KOPT-K1 (cell line): ENCODE results near the gene ZSWIM5.
"Not testable (repeated sequence)": the region's sequence is repeated elsewhere in the genome, so short reads cannot be mapped to it uniquely, and the experiment has no call there.

Experiments
- H3K27ac ChIP-seq: fragments of 200-600 bp; sonication (generic); 2 replicates; pipeline ENCODE4 v1.5.1; 2016; ENCODE audit warnings: antibody characterized with exemption, mild to moderate bottlenecking, low read depth, low read length; ENCODE audit not compliant: poor library complexity, severe bottlenecking
- H3K36me3 ChIP-seq: fragments of 200-600 bp; sonication (generic); 2 replicates; pipeline ENCODE4 v1.5.1; 2017; ENCODE audit warnings: antibody characterized with exemption, mild to moderate bottlenecking, low read length, moderate library complexity; ENCODE audit not compliant: insufficient read depth
- H3K9me3 ChIP-seq: fragments of 200-600 bp; sonication (generic); 2 replicates; pipeline ENCODE4 v1.5.1; 2017; ENCODE audit warnings: antibody characterized with exemption, low read length, mild to moderate bottlenecking; ENCODE audit not compliant: insufficient read depth, poor library complexity, severe bottlenecking

Gene ZSWIM5

GRCh38 chr1:45134461-45134873 lies 71.9 kb downstream of the ZSWIM5 start:
- no peaks in the 10 kb centered on the region for H3K9me3 ChIP-seq
- no peaks in the 10 kb centered on the region for H3K36me3 ChIP-seq
- H3K27ac ChIP-seq = no peak overlapping the region

DNA sequence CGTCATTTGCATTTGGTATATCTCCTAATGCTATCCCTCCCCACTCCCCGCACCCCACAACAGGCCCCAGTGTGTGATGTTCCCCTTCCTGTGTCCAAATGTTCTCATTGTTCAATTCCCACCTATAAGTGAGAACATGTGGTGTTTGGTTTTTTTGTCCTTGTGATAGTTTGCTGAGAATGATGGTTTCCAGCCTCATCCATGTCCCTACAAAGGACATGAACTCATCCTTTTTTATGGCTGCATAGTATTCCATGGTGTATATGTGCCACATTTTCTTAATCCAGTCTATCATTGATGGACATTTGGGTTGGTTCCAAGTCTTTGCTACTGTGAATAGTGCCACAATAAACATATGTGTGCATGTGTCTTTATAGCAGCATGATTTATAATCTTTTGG lies 73.7 kb downstream of the ZSWIM5 start:
- H3K36me3 ChIP-seq, H3K27ac ChIP-seq, H3K9me3 ChIP-seq: not testable (repeated sequence)

DNA sequence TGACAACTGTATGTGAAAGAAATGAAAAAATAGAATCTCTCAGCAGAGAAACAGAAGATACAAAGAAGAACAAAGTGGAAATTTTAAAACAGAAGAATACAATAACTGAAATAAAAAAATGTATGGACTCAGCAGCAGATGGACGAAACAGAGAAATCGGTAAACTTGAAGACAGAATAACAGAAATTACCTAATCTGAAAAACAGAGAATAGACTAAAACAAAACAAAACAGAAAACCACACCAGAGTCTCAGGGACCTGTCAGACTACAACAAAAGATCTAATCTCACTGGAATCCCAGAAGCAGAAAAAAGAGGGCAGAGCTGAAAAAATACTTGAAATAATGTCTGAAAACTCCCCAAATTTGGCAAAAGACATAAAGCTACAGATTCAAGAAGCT lies 83.0 kb downstream of the ZSWIM5 start:
- Histone ChIP-seq H3K9me3 (no peaks in the 10 kb centered on the region), H3K27ac (no peak overlapping the region), H3K36me3 (no peaks in the 10 kb centered on the region)

GRCh38 chr1:45122724-45123123 lies 83.7 kb downstream of the ZSWIM5 start:
- H3K36me3 ChIP-seq = no peaks in the 10 kb centered on the region
- no peak overlapping the region for H3K27ac ChIP-seq
- H3K9me3 ChIP-seq = no peaks in the 10 kb centered on the region

GRCh38 chr1:45117766-45118165 lies 88.6 kb downstream of the ZSWIM5 start:
- no peaks in the 10 kb centered on the region for H3K9me3 ChIP-seq
- no peak overlapping the region for H3K27ac ChIP-seq
- no peaks in the 10 kb centered on the region for H3K36me3 ChIP-seq

DNA sequence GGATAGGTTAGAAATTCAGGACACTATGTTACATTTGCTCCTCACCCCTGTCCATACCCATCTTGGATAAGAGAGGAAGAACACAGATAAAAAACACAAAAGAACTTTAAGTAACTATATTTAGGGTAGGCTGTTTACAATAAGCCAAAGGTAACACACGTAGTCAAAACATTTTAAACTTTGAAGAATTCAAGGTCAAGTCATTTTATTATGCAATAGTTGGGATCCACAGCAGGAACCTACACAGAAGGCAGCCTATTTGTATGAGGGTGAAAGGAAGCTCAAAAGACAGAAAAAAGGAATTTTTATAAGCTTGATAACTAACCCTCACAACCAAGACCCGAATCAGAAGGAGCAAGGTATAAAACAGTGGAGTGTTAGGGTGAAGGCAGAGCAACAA lies 89.6 kb downstream of the ZSWIM5 start:
- H3K9me3 ChIP-seq = no peaks in the 10 kb centered on the region
- no peaks in the 10 kb centered on the region for H3K36me3 ChIP-seq
- peak overlapping the region; percentile 51 for H3K27ac ChIP-seq

- no peaks in the 10 kb centered on the region for H3K9me3 ChIP-seq
- no peaks in the 10 kb centered on the region for H3K36me3 ChIP-seq
- peak overlapping the region; percentile 51 for H3K27ac ChIP-seq
These were observed 90.1 kb downstream of the ZSWIM5 start for GRCh38 chr1:45116340-45116739.

DNA sequence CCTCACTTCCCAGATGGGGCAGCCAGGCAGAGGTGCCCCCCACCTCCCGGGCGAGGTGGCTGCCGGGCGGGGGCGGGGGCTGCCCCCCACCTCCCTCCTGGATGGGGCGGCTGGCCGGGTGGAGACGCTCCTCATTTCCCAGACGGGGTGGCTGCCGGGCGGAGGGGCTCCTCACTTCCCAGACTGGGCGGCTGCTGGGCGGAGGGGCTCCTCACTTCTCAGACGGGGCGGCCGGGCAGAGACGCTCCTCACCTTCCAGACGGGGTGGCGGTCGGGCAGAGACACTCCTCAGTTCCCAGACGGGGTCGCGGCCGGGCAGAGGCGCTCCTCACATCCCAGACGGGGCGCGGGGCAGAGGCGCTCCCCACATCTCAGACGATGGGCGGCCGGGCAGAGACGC lies 91.2 kb downstream of the ZSWIM5 start:
- not testable (repeated sequence) for H3K9me3 ChIP-seq, H3K27ac ChIP-seq, H3K36me3 ChIP-seq

- Histone ChIP-seq H3K36me3 (no peaks in the 10 kb centered on the region), H3K9me3 (no peaks in the 10 kb centered on the region), H3K27ac (no peak overlapping the region)
These were observed 93.7 kb downstream of the ZSWIM5 start for GRCh38 chr1:45112661-45113060.

DNA sequence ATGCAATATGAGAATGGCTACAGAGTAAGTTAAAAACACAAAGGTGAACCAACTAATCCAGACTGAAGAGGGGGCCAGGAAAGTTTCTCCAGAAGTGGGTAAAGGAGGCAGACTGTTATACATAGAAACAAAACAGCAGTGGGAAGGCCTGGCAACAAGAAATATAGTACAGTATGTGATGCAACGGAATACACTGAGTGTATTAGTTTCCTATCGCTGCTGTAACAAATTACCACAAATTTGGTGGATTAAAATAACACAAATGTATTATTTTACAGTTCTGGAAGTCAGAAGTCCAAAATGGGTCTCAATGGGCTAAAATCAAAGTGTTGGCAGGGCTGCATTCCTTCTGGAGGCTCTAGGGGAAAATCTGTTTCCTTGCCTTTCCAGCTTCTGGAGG lies 95.2 kb downstream of the ZSWIM5 start:
- H3K27ac ChIP-seq = no peak overlapping the region
- peaks cover 10% of the 10 kb centered on the region for H3K9me3 ChIP-seq
- H3K36me3 ChIP-seq = no peaks in the 10 kb centered on the region

DNA sequence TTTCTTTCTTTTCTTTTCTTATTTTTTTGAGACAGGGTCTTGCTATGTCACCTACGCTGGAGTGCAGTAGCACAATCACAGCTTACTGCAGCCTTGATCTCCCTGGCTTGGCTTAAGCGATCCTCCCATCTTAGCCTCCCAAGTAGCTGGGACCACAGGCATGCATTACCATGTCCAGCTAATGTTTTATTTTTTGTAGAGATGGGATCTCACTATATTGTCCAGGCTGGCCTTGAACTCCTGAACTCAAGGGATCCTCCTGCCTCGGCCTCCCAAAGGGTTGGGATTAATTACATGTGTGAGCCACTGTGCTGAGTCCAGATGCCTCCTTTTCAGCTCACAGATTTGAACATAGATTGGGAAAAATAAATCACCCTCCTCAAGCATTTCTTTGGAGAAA lies 98.6 kb downstream of the ZSWIM5 start:
- H3K27ac ChIP-seq = no peak overlapping the region
- H3K9me3 ChIP-seq = peaks cover 19% of the 10 kb centered on the region
- no peaks in the 10 kb centered on the region for H3K36me3 ChIP-seq

DNA sequence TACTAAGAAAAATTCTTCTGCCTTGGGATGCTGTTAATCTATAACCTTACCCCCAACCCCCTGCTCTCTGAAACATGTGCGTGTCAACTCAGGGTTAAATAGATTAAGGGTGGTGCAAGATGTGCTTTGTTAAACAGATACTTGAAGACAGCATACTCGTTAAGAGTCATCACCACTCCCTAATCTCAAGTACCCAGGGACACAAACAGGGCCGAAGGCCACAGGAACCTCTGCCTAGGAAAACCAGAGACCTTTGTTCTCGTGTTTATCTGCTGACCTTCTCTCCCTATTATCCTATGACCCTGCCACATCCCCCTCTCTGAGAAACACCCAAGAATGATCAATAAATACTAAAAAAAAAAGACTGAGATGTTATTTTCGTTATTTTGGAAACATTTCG lies 99.5 kb downstream of the ZSWIM5 start:
- H3K27ac ChIP-seq, H3K36me3 ChIP-seq: not testable (repeated sequence)
- H3K9me3 ChIP-seq = peaks cover 19% of the 10 kb centered on the region

- peaks cover 19% of the 10 kb centered on the region for H3K9me3 ChIP-seq
- not testable (repeated sequence) for H3K36me3 ChIP-seq
These were observed 100.3 kb downstream of the ZSWIM5 start for GRCh38 chr1:45106156-45106545.

GRCh38 chr1:45105486-45106155 lies 100.8 kb downstream of the ZSWIM5 start:
- H3K36me3 ChIP-seq, H3K27ac ChIP-seq: not testable (repeated sequence)
- peaks cover 19% of the 10 kb centered on the region for H3K9me3 ChIP-seq

More at GRCh38 chr1:45106156-45106545, 100.3 kb downstream of the ZSWIM5 start:
- H3K27ac ChIP-seq = not testable (repeated sequence)

DNA sequence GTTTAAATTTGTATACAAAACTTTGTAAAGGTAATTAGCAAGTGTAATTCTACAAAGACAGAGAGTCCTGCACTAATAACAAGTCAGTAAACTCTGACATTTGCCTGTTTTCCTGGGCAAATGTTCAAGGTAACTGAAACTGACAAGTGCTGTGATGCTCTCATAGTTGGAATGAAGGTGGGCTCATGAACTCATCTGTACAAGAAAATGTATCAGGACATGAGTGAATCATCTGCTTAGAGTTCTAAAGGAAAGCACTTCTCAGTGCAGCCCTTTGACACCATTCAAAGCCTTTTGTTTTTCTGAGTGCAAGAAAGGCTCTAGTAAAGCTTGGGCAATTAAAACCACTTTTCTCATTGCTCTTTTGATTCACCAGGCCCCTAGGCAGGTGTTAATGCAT lies 102.9 kb downstream of the ZSWIM5 start:
- H3K36me3 ChIP-seq = no peaks in the 10 kb centered on the region
- H3K27ac ChIP-seq = no peak overlapping the region
- peaks cover 19% of the 10 kb centered on the region for H3K9me3 ChIP-seq

DNA sequence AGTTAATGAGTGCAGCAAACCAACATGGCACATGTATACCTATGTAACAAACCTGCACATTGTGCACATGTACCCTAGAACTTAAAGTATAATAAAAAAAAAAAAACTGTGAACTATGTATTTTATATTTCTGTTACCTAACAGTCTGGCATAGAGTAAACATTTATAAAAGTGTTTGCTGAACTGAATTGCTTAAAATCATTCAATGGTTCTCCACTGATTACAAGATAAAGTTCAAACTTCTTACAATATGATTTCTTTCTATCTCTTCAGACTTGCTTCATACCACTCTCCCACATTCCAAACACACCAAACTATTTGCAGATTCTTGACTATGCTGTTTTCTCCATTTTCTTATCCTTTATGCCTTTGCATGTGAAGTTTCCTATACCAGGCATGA lies 104.5 kb downstream of the ZSWIM5 start:
- peaks cover 16% of the 10 kb centered on the region for H3K9me3 ChIP-seq
- H3K36me3 ChIP-seq = no peaks in the 10 kb centered on the region
- no peak overlapping the region for H3K27ac ChIP-seq
